GM23338 (cell line): Measurements from ENCODE around the gene ELOVL6. TPM values are rescaled to one million over a fixed set of nuclear protein-coding genes. Genes with fewer than 3 reads are reported as not detected.

ENCODE experiments used
- ATAC-seq: fragments of 200-7000 bp; cut with Tn5 transposase; 3 replicates; pipeline ENCODE4 v1.9.1; 2020
- DNase-seq: peaks from one replicate; pipeline ENCODE4 v3.0.0-alpha.2; 2015; ENCODE audit warnings: low spot score
- H2AFZ ChIP-seq: fragments of 200-600 bp; sonication (generic); 2 replicates; pipeline ENCODE4 v1.8.0; 2016; ENCODE audit warnings: antibody characterized with exemption, mild to moderate bottlenecking, moderate library complexity
- H3F3A ChIP-seq: fragments of 200-600 bp; sonication (generic); replicated peaks from 2 replicates; pipeline ENCODE4 v1.8.0; 2017; ENCODE audit warnings: antibody characterized with exemption, mixed run types, low read depth
- H3K27ac ChIP-seq: fragments of 200-600 bp; sonication (generic); 2 replicates; pipeline ENCODE4 v1.6.1; 2016; ENCODE audit warnings: low read depth
- H3K27me3 ChIP-seq: fragments of 200-600 bp; sonication (generic); 2 replicates; pipeline ENCODE4 v1.8.0; 2016; ENCODE audit warnings: mild to moderate bottlenecking, mixed run types, moderate library complexity; ENCODE audit not compliant: insufficient read depth
- H3K36me3 ChIP-seq: fragments of 200-600 bp; sonication (generic); 2 replicates; pipeline ENCODE4 v1.8.0; 2016; ENCODE audit warnings: mild to moderate bottlenecking; ENCODE audit not compliant: insufficient read depth
- H3K4me1 ChIP-seq: fragments of 200-600 bp; sonication (generic); 2 replicates; pipeline ENCODE4 v1.8.0; 2016; ENCODE audit warnings: mild to moderate bottlenecking, moderate library complexity; ENCODE audit not compliant: insufficient read depth
- H3K4me2 ChIP-seq: fragments of 200-600 bp; sonication (generic); 2 replicates; pipeline ENCODE4 v1.7.1; 2017; ENCODE audit warnings: mixed run types
- H3K4me3 ChIP-seq: fragments of 200-600 bp; sonication (generic); 2 replicates; pipeline ENCODE4 v1.6.1; 2016; ENCODE audit warnings: mixed run types
- H3K79me2 ChIP-seq: fragments of 200-600 bp; sonication (generic); replicated peaks from 2 replicates; pipeline ENCODE4 v1.8.0; 2017; ENCODE audit warnings: mild to moderate bottlenecking; ENCODE audit not compliant: insufficient read depth
- H3K9me2 ChIP-seq: fragments of 200-600 bp; sonication (generic); 2 replicates; pipeline ENCODE4 v1.8.0; 2017; ENCODE audit not compliant: insufficient read depth
- H4K20me1 ChIP-seq: fragments of 200-600 bp; sonication (generic); replicated peaks from 2 replicates; pipeline ENCODE4 v1.8.0; 2017; ENCODE audit warnings: mild to moderate bottlenecking; ENCODE audit not compliant: insufficient read depth
- H3K27ac Mint-ChIP-seq: 2 replicates; pipeline ENCODE4 v1.8.0; 2020; ENCODE audit warnings: inconsistent platforms, mild to moderate bottlenecking, moderate library complexity, mixed read lengths
- H3K27me3 Mint-ChIP-seq: 3 replicates; pipeline ENCODE4 v1.8.0; 2022; ENCODE audit warnings: low read depth, mild to moderate bottlenecking, moderate library complexity, mixed read lengths, inconsistent platforms; ENCODE audit not compliant: insufficient read depth, poor library complexity
- H3K36me3 Mint-ChIP-seq: 3 replicates; pipeline ENCODE4 v1.8.0; 2021; ENCODE audit warnings: low read depth, mild to moderate bottlenecking, inconsistent platforms, moderate library complexity, mixed read lengths
- H3K4me1 Mint-ChIP-seq: 3 replicates; pipeline ENCODE4 v1.8.0; 2020; ENCODE audit warnings: mild to moderate bottlenecking, inconsistent platforms, mixed read lengths
- H3K4me3 Mint-ChIP-seq: 3 replicates; pipeline ENCODE4 v1.8.0; 2021; ENCODE audit warnings: moderate library complexity, mild to moderate bottlenecking, inconsistent platforms, mixed read lengths
- H3K9me3 Mint-ChIP-seq: 3 replicates; pipeline ENCODE4 v1.8.0; 2020; ENCODE audit warnings: moderate library complexity, mild to moderate bottlenecking, inconsistent platforms, mixed read lengths
- CREB1 ChIP-seq: fragments of 250-450 bp; sonication (Bioruptor Pico); IDR thresholded peaks from 2 replicates; pipeline ENCODE4 v1.5.0; 2020; ENCODE audit warnings: low read depth, mild to moderate bottlenecking, moderate library complexity
- EZH2 ChIP-seq: fragments of 200-600 bp; sonication (generic); IDR thresholded peaks from one replicate; pipeline ENCODE4 v1.8.0; 2017; ENCODE audit warnings: antibody characterized with exemption, mild to moderate bottlenecking, low read depth; ENCODE audit not compliant: unreplicated experiment
- EZH2phosphoT487 ChIP-seq: fragments of 200-600 bp; sonication (generic); IDR thresholded peaks from one replicate; pipeline ENCODE4 v1.8.1; 2018; ENCODE audit warnings: antibody characterized with exemption; ENCODE audit not compliant: unreplicated experiment
- JUNB ChIP-seq: IDR thresholded peaks from one replicate; pipeline ENCODE4 v1.6.1; 2016; ENCODE audit warnings: antibody characterized with exemption; ENCODE audit not compliant: unreplicated experiment
- NANOG ChIP-seq: IDR thresholded peaks from 2 replicates; pipeline ENCODE4 v1.6.1; 2016; ENCODE audit warnings: antibody characterized with exemption, borderline replicate concordance
- POLR2AphosphoS5 ChIP-seq: IDR thresholded peaks from 2 replicates; pipeline ENCODE4 v1.6.1; 2016; ENCODE audit warnings: antibody characterized with exemption, low read depth
- STAT1 ChIP-seq: IDR thresholded peaks from one replicate; pipeline ENCODE4 v1.6.1; 2016; ENCODE audit warnings: antibody characterized with exemption; ENCODE audit not compliant: unreplicated experiment
- ZNF114 ChIP-seq: fragments of 250-450 bp; sonication (Bioruptor Pico); IDR thresholded peaks from 2 replicates; pipeline ENCODE4 v1.5.0; 2020; ENCODE audit warnings: mild to moderate bottlenecking, moderate library complexity
- ZNF331 ChIP-seq: fragments of 250-450 bp; sonication (Bioruptor Pico); IDR thresholded peaks from 2 replicates; pipeline ENCODE4 v1.5.0; 2020; ENCODE audit warnings: low read depth, mild to moderate bottlenecking, moderate library complexity
- polyA plus RNA-seq: library from polyadenylated mRNA; unstranded; fragments of >200 nt; fragmentation: Nextera tagmentation; extraction: Ambion mirVana; gene quantifications from 2 replicates; pipeline ENCODE4 v1.2.1, GENCODE V29; 2016
- total RNA-seq: library from RNA; depleted of rRNA; stranded (reverse); fragments of >200 nt; shearing (Covaris generic); gene quantifications from 2 replicates; pipeline ENCODE4 v1.2.3, GENCODE V29; 2014
- TF ChIP-seq, protein P1 (sequence below): fragments of 250-450 bp; sonication (Bioruptor Pico); IDR thresholded peaks from 2 replicates; pipeline ENCODE4 v1.5.0; 2020; ENCODE audit warnings: mild to moderate bottlenecking, moderate library complexity
- TF ChIP-seq, protein P2 (sequence below): IDR thresholded peaks from 2 replicates; pipeline ENCODE4 v1.6.1; 2016; ENCODE audit warnings: antibody characterized with exemption
- TF ChIP-seq, protein P3 (sequence below), 2 experiments: fragments of 200-600 bp in 1 of 2; sonication (generic) in 1 of 2; conservative IDR thresholded peaks; 2 replicates each; pipeline versions ENCODE4 v1.5.1 to v1.6.1; 2016 to 2017; ENCODE audit warnings: antibody characterized with exemption in 2 of 2, low read depth in 2 of 2, mild to moderate bottlenecking in 2 of 2, moderate library complexity in 1 of 2
- TF ChIP-seq, protein P4 (sequence below): IDR thresholded peaks from one replicate; pipeline ENCODE4 v1.6.1; 2018; ENCODE audit warnings: antibody characterized with exemption; ENCODE audit not compliant: unreplicated experiment

ELOVL6 gene
- total and polyA plus RNA-seq, 2 experiments from 2014 or later, result 82.7 to 89.5 TPM

DNA sequence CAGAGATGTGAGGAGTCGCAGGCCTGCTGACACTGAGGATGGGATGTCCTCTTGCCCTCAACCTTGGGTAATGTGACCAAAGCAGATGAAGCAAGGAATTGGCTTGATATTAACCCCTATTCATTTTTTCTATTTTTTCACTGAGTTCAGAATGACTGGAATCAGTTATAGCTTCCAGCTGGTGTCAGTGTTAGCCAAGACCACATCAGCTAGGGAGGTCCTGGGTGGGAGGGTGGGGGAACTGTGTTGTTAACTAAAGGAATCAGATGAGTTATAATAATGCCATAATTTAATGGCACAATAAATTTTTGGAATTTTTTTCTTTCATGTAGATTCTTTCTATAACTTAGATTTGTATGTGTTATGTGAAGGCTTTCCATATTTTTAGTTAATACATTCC lies 193.9 kb downstream of the ELOVL6 start:
- H3K4me3 Mint-ChIP-seq, result no peak overlapping the region
- Histone ChIP-seq H3F3A (no peaks in the 10 kb centered on the region), H3K36me3 (no peaks in the 10 kb centered on the region), H3K4me1 (no peaks in the 10 kb centered on the region), H3K9me2 (no peaks in the 10 kb centered on the region), H4K20me1 (no peaks in the 10 kb centered on the region), H3K4me2 (no peak overlapping the region), H3K79me2 (no peaks in the 10 kb centered on the region), H2AFZ (no peak overlapping the region), H3K4me3 (no peak overlapping the region), H3K27ac (no peak overlapping the region), H3K27me3 (no peaks in the 10 kb centered on the region)
- DNase-seq (no peak), ATAC-seq (no peak)
- H3K36me3 Mint-ChIP-seq, result no peaks in the 10 kb centered on the region
- H3K4me1 Mint-ChIP-seq, result peaks cover 2% of the 10 kb centered on the region
- no peak overlapping the region for H3K27ac Mint-ChIP-seq
- TF ChIP-seq NANOG (no peak), EZH2 (no peak), EZH2phosphoT487 (no peak), JUNB (no peak), CREB1 (CRISPR knock-in tag) (no peak), STAT1 (no peak), ZNF114 (CRISPR knock-in tag) (no peak), ZNF331 (CRISPR knock-in tag) (no peak), POLR2AphosphoS5 (no peak)
- TF ChIP-seq, protein P1, sequence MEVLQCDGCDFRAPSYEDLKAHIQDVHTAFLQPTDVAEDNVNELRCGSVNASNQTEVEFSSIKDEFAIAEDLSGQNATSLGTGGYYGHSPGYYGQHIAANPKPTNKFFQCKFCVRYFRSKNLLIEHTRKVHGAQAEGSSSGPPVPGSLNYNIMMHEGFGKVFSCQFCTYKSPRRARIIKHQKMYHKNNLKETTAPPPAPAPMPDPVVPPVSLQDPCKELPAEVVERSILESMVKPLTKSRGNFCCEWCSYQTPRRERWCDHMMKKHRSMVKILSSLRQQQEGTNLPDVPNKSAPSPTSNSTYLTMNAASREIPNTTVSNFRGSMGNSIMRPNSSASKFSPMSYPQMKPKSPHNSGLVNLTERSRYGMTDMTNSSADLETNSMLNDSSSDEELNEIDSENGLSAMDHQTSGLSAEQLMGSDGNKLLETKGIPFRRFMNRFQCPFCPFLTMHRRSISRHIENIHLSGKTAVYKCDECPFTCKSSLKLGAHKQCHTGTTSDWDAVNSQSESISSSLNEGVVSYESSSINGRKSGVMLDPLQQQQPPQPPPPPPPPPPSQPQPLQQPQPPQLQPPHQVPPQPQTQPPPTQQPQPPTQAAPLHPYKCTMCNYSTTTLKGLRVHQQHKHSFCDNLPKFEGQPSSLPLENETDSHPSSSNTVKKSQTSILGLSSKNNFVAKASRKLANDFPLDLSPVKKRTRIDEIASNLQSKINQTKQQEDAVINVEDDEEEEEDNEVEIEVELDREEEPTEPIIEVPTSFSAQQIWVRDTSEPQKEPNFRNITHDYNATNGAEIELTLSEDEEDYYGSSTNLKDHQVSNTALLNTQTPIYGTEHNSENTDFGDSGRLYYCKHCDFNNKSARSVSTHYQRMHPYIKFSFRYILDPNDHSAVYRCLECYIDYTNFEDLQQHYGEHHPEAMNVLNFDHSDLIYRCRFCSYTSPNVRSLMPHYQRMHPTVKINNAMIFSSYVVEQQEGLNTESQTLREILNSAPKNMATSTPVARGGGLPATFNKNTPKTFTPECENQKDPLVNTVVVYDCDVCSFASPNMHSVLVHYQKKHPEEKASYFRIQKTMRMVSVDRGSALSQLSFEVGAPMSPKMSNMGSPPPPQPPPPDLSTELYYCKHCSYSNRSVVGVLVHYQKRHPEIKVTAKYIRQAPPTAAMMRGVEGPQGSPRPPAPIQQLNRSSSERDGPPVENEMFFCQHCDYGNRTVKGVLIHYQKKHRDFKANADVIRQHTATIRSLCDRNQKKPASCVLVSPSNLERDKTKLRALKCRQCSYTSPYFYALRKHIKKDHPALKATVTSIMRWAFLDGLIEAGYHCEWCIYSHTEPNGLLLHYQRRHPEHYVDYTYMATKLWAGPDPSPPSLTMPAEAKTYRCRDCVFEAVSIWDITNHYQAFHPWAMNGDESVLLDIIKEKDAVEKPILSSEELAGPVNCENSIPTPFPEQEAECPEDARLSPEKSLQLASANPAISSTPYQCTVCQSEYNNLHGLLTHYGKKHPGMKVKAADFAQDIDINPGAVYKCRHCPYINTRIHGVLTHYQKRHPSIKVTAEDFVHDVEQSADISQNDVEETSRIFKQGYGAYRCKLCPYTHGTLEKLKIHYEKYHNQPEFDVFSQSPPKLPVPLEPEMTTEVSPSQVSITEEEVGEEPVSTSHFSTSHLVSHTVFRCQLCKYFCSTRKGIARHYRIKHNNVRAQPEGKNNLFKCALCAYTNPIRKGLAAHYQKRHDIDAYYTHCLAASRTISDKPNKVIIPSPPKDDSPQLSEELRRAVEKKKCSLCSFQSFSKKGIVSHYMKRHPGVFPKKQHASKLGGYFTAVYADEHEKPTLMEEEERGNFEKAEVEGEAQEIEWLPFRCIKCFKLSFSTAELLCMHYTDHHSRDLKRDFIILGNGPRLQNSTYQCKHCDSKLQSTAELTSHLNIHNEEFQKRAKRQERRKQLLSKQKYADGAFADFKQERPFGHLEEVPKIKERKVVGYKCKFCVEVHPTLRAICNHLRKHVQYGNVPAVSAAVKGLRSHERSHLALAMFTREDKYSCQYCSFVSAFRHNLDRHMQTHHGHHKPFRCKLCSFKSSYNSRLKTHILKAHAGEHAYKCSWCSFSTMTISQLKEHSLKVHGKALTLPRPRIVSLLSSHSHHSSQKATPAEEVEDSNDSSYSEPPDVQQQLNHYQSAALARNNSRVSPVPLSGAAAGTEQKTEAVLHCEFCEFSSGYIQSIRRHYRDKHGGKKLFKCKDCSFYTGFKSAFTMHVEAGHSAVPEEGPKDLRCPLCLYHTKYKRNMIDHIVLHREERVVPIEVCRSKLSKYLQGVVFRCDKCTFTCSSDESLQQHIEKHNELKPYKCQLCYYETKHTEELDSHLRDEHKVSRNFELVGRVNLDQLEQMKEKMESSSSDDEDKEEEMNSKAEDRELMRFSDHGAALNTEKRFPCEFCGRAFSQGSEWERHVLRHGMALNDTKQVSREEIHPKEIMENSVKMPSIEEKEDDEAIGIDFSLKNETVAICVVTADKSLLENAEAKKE, result no peak
- TF ChIP-seq, protein P2, sequence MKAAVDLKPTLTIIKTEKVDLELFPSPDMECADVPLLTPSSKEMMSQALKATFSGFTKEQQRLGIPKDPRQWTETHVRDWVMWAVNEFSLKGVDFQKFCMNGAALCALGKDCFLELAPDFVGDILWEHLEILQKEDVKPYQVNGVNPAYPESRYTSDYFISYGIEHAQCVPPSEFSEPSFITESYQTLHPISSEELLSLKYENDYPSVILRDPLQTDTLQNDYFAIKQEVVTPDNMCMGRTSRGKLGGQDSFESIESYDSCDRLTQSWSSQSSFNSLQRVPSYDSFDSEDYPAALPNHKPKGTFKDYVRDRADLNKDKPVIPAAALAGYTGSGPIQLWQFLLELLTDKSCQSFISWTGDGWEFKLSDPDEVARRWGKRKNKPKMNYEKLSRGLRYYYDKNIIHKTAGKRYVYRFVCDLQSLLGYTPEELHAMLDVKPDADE, result no peak
- TF ChIP-seq, protein P3, sequence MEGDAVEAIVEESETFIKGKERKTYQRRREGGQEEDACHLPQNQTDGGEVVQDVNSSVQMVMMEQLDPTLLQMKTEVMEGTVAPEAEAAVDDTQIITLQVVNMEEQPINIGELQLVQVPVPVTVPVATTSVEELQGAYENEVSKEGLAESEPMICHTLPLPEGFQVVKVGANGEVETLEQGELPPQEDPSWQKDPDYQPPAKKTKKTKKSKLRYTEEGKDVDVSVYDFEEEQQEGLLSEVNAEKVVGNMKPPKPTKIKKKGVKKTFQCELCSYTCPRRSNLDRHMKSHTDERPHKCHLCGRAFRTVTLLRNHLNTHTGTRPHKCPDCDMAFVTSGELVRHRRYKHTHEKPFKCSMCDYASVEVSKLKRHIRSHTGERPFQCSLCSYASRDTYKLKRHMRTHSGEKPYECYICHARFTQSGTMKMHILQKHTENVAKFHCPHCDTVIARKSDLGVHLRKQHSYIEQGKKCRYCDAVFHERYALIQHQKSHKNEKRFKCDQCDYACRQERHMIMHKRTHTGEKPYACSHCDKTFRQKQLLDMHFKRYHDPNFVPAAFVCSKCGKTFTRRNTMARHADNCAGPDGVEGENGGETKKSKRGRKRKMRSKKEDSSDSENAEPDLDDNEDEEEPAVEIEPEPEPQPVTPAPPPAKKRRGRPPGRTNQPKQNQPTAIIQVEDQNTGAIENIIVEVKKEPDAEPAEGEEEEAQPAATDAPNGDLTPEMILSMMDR (conservative IDR thresholded peaks at IDR 0.05; ENCODE audit: low read depth in 2 of 2), result no peak
- TF ChIP-seq, protein P4, sequence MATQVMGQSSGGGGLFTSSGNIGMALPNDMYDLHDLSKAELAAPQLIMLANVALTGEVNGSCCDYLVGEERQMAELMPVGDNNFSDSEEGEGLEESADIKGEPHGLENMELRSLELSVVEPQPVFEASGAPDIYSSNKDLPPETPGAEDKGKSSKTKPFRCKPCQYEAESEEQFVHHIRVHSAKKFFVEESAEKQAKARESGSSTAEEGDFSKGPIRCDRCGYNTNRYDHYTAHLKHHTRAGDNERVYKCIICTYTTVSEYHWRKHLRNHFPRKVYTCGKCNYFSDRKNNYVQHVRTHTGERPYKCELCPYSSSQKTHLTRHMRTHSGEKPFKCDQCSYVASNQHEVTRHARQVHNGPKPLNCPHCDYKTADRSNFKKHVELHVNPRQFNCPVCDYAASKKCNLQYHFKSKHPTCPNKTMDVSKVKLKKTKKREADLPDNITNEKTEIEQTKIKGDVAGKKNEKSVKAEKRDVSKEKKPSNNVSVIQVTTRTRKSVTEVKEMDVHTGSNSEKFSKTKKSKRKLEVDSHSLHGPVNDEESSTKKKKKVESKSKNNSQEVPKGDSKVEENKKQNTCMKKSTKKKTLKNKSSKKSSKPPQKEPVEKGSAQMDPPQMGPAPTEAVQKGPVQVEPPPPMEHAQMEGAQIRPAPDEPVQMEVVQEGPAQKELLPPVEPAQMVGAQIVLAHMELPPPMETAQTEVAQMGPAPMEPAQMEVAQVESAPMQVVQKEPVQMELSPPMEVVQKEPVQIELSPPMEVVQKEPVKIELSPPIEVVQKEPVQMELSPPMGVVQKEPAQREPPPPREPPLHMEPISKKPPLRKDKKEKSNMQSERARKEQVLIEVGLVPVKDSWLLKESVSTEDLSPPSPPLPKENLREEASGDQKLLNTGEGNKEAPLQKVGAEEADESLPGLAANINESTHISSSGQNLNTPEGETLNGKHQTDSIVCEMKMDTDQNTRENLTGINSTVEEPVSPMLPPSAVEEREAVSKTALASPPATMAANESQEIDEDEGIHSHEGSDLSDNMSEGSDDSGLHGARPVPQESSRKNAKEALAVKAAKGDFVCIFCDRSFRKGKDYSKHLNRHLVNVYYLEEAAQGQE, result no peak
- no peaks in the 10 kb centered on the region for H3K9me3 Mint-ChIP-seq
- H3K27me3 Mint-ChIP-seq, result no peaks in the 10 kb centered on the region
